ENCODE measurements around the gene RAB40C. TPM values are rescaled to one million over a fixed set of nuclear protein-coding genes. Genes with fewer than 3 reads are reported as not detected.

The RAB40C gene
- total and polyA plus RNA-seq, 2 donors (not counting 1 experiment from before 2014, with no cell fraction given), result 3.2 to 11.6 TPM

- no peak for DNase-seq (ENCODE audit: low read depth in 2 of 2)
- H4K20me1 ChIP-seq (ENCODE audit: control insufficient read depth, extremely low read depth, insufficient read depth, low read length), result no peaks in the 10 kb centered on the region
- H3K9me3 ChIP-seq (ENCODE audit: control insufficient read depth, insufficient read depth, low read depth, low read length), result no peaks in the 10 kb centered on the region
- H3K36me3 ChIP-seq (ENCODE audit: control insufficient read depth, insufficient read depth, low read length), result peaks cover 17% of the 10 kb centered on the region
- H3K4me3 ChIP-seq (replicated peaks in 1 of 4; ENCODE audit: control extremely low read depth in 1 of 4, insufficient read depth in 1 of 4, low read depth in 3 of 4, low read length in 4 of 4), result no peak overlapping the region
- H3K27ac ChIP-seq (ENCODE audit: insufficient read depth, low read length), result no peak overlapping the region
- H2AFZ ChIP-seq (ENCODE audit: low read length), result no peak overlapping the region
- no peak for TF ChIP-seq EZH2 (IDR thresholded peaks at IDR 0.05; ENCODE audit: low read length, missing control alignments)
- no peaks in the 10 kb centered on the region for H3K79me2 ChIP-seq (ENCODE audit: control insufficient read depth, insufficient read depth, low read length)
- H3K4me2 ChIP-seq (ENCODE audit: extremely low read depth, insufficient read depth, low read length), result no peak overlapping the region
- H3K27me3 ChIP-seq (ENCODE audit: control insufficient read depth, insufficient read depth, low read length), result no peaks in the 10 kb centered on the region
- H3K4me1 ChIP-seq (ENCODE audit: control insufficient read depth, extremely low read depth, insufficient read depth, low read length), result peaks cover 3% of the 10 kb centered on the region
- H3K9ac ChIP-seq (ENCODE audit: insufficient read depth, low read length), result no peak overlapping the region
Observed at GRCh38 chr16:654034-654433, 64.2 kb downstream of the RAB40C start.

GRCh38 chr16:657487-657886 lies 67.6 kb downstream of the RAB40C start:
- no peak for TF ChIP-seq CTCF (conservative IDR thresholded peaks at IDR 0.05 in 1 of 2, IDR thresholded peaks at IDR 0.05 in 1 of 2; ENCODE audit: low read depth in 1 of 2, low read length in 2 of 2)
- TF ChIP-seq EZH2 (IDR thresholded peaks at IDR 0.05; ENCODE audit: low read length, missing control alignments), result no peak
- no peak overlapping the region for H2AFZ ChIP-seq (ENCODE audit: low read length)
- H3K4me1 ChIP-seq (ENCODE audit: control insufficient read depth, extremely low read depth, insufficient read depth, low read length), result no peaks in the 10 kb centered on the region
- no peak overlapping the region for H3K4me2 ChIP-seq (ENCODE audit: extremely low read depth, insufficient read depth, low read length)
- no peak overlapping the region for H3K4me3 ChIP-seq (replicated peaks in 1 of 4; ENCODE audit: control extremely low read depth in 1 of 4, insufficient read depth in 1 of 4, low read depth in 3 of 4, low read length in 4 of 4)
- H4K20me1 ChIP-seq (ENCODE audit: control insufficient read depth, extremely low read depth, insufficient read depth, low read length), result no peaks in the 10 kb centered on the region
- no peak for DNase-seq (ENCODE audit: low read depth in 2 of 2)
- H3K27me3 ChIP-seq (ENCODE audit: control insufficient read depth, insufficient read depth, low read length), result no peaks in the 10 kb centered on the region
- no peak overlapping the region for H3K9ac ChIP-seq (ENCODE audit: insufficient read depth, low read length)
- no peak overlapping the region for H3K27ac ChIP-seq (ENCODE audit: insufficient read depth, low read length)
- no peaks in the 10 kb centered on the region for H3K9me3 ChIP-seq (ENCODE audit: control insufficient read depth, insufficient read depth, low read depth, low read length)
- H3K79me2 ChIP-seq (ENCODE audit: control insufficient read depth, insufficient read depth, low read length), result no peaks in the 10 kb centered on the region
- H3K36me3 ChIP-seq (ENCODE audit: control insufficient read depth, insufficient read depth, low read length), result peaks cover 17% of the 10 kb centered on the region

- H3K4me2 ChIP-seq (ENCODE audit: extremely low read depth, insufficient read depth, low read length), result no peak overlapping the region
- no peak overlapping the region for H3K4me3 ChIP-seq (replicated peaks in 1 of 4; ENCODE audit: control extremely low read depth in 1 of 4, insufficient read depth in 1 of 4, low read depth in 3 of 4, low read length in 4 of 4)
- H3K4me1 ChIP-seq (ENCODE audit: control insufficient read depth, extremely low read depth, insufficient read depth, low read length), result no peaks in the 10 kb centered on the region
- H3K9me3 ChIP-seq (ENCODE audit: control insufficient read depth, insufficient read depth, low read depth, low read length), result no peaks in the 10 kb centered on the region
- H3K79me2 ChIP-seq (ENCODE audit: control insufficient read depth, insufficient read depth, low read length), result no peaks in the 10 kb centered on the region
- H3K27me3 ChIP-seq (ENCODE audit: control insufficient read depth, insufficient read depth, low read length), result no peaks in the 10 kb centered on the region
- DNase-seq (ENCODE audit: low read depth in 2 of 2), result no peak
- H2AFZ ChIP-seq (ENCODE audit: low read length), result no peak overlapping the region
- H4K20me1 ChIP-seq (ENCODE audit: control insufficient read depth, extremely low read depth, insufficient read depth, low read length), result no peaks in the 10 kb centered on the region
- H3K27ac ChIP-seq (ENCODE audit: insufficient read depth, low read length), result no peak overlapping the region
- no peak overlapping the region for H3K9ac ChIP-seq (ENCODE audit: insufficient read depth, low read length)
- H3K36me3 ChIP-seq (ENCODE audit: control insufficient read depth, insufficient read depth, low read length), result peaks cover 11% of the 10 kb centered on the region
- no peak for TF ChIP-seq CTCF (conservative IDR thresholded peaks at IDR 0.05 in 1 of 2, IDR thresholded peaks at IDR 0.05 in 1 of 2; ENCODE audit: low read depth in 1 of 2, low read length in 2 of 2)
- no peak for TF ChIP-seq EZH2 (IDR thresholded peaks at IDR 0.05; ENCODE audit: low read length, missing control alignments)
Observed at GRCh38 chr16:658679-659571, 69.1 kb downstream of the RAB40C start.

Data from fibroblast of lung (primary cell).